SJCRH30 (cell line): ENCODE data around the gene LRRC75B. TPM values are rescaled to one million over a fixed set of nuclear protein-coding genes. Genes with fewer than 3 reads are reported as not detected.
A peak's percentile ranks its signal among the peaks of the same experiment; 100 is the strongest.

Source experiments
- DNase-seq, 2 experiments: peaks; one replicate each; pipeline ENCODE4 v3.0.0-alpha.2; 2015 to 2020
- H3K27ac ChIP-seq: fragments of 250-450 bp; sonication (Bioruptor Pico); 2 replicates; pipeline ENCODE4 v1.5.1; 2020; ENCODE audit warnings: mild to moderate bottlenecking, moderate library complexity
- H3K27me3 ChIP-seq: fragments of 250-450 bp; sonication (Bioruptor Pico); 2 replicates; pipeline ENCODE4 v1.5.1; 2020; ENCODE audit warnings: mild to moderate bottlenecking, moderate library complexity
- H3K36me3 ChIP-seq: fragments of 250-450 bp; sonication (Bioruptor Pico); 2 replicates; pipeline ENCODE4 v1.5.1; 2020; ENCODE audit warnings: mild to moderate bottlenecking, moderate library complexity
- H3K4me1 ChIP-seq: fragments of 250-450 bp; sonication (Bioruptor Pico); 2 replicates; pipeline ENCODE4 v1.5.1; 2020; ENCODE audit warnings: mild to moderate bottlenecking, moderate library complexity
- H3K4me3 ChIP-seq: fragments of 250-450 bp; sonication (Bioruptor Pico); 2 replicates; pipeline ENCODE4 v1.5.1; 2020; ENCODE audit warnings: mild to moderate bottlenecking, moderate library complexity
- H3K9me3 ChIP-seq: fragments of 250-450 bp; sonication (Bioruptor Pico); replicated peaks from 2 replicates; pipeline ENCODE4 v1.5.1; 2020; ENCODE audit warnings: mild to moderate bottlenecking, moderate library complexity
- total RNA-seq: library from RNA; depleted of rRNA; stranded (reverse); fragments of >200 nt; shearing (Covaris generic); gene quantifications from 2 replicates; pipeline ENCODE4 v1.2.3, GENCODE V29; 2014

The LRRC75B gene
- total RNA-seq, 1 experiment from 2014 or later = 0.95 TPM

DNA sequence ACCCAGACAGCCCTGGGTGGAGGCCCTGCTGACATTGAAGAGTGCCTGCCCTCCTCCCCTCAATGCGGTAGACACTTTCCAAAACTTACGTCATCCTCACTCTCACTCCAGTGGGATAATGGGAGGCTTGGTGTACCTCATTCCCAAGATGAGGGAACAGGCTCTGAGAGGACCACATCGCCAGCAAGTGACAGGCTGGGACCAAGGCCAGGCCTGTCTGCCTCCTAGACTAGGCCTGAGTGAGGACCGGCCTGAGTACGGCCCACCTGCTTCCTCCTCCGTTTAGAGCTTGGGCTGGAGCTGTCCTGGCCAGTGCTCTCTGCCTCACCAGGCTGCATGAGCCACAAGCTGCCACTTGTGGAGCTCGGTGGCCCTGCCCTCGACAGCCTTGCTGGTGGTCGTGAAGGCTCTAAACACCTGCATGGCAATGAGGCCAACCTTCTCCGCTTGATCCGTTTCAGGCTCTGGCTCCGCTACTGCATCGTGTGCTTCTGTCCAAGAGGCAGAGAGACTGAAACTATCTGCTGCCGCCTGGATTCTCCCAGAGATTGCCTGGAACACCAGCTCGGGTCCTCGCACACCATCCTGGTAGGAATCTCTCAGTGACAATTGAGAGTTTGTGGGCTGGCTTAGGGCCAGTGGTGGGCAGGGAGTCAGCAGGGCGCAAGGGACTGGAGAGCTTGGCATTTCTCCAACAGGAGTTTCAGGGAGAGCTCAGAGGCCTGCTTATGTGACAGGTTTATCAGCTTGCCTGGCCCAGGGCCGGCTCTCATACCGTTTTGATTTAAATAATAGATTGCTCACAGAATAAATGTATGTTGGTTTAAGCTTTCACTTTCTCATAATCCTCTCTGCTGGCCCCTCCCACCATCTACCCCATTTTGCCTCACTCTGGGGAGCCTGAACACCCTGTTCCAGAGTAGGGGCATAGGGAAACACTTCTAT, 9.4 kb downstream of the LRRC75B start:
- DNase-seq = peak; percentile 84 to 92
- Histone ChIP-seq H3K27me3 (no peaks in the 10 kb centered on the region), H3K4me1 (peaks cover 23% of the 10 kb centered on the region), H3K9me3 (no peaks in the 10 kb centered on the region), H3K27ac (no peak overlapping the region), H3K4me3 (no peak overlapping the region), H3K36me3 (no peaks in the 10 kb centered on the region)

DNA sequence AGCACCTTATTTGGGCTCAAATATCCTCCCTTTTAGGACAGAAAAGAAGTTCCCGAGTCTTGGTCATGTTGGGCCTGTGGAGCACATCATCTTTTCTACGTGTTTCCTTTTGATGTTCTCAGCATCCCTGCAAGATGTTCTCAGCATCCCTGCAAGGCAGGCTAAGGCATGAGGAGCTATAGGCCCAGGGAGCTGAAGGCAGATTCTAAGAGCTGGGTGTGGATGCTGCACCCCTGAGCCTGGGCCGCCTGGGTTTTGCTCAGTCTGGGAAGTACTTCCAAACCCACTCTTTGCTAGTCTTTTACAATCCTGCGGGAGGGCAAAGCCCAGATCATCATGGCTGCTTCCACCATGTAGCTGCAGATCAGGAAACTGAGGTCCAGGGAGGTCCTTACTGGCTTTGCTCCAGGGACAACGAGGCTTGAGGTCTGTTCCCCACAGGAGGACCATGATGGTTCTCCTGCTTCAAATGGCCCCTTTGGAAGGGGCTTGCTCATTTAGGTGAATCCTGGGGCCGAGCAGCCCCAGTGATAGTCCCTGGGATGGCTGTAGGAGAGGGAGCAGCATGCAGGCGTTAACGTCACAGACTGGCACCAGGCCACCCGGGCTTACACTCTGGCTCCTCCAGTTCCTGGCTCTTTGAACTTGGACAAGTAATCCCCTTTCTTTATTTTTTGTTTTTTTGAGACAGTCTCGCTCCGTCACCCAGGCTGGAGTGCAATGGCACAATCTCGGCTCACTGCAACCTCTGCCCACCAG, 10.6 kb downstream of the LRRC75B start:
- Histone ChIP-seq H3K4me1 (peaks cover 15% of the 10 kb centered on the region), H3K9me3 (no peaks in the 10 kb centered on the region), H3K27ac (no peak overlapping the region), H3K4me3 (no peak overlapping the region), H3K27me3 (no peaks in the 10 kb centered on the region), H3K36me3 (peaks cover 6% of the 10 kb centered on the region; the same call in 1 of the 2 replicates)
- DNase-seq = no peak

DNA sequence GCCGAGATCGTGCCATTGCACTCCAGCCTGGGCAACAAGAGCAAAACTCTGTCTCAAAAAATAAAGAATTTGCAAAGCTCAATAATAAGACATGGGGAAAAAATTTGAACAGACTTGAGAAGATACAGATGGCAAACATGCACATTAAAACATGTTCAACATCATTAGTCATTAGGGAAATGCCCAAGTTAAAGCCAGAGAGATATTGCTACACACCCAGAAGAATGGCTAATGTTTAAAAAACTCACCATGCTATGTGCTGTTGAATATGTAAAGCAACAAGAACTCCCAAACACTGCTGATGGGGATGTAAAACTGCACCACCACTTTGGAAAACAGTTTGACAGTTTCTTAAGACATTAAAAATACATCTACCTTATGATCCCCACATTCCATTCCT, 12.6 kb downstream of the LRRC75B start:
- H3K4me1 ChIP-seq = peaks cover 15% of the 10 kb centered on the region
- no peaks in the 10 kb centered on the region for H3K9me3 ChIP-seq
- H3K27me3 ChIP-seq = no peaks in the 10 kb centered on the region
- H3K4me3 ChIP-seq = no peak overlapping the region
- no peak overlapping the region for H3K27ac ChIP-seq
- no peak for DNase-seq
- peaks cover 13% of the 10 kb centered on the region; the same call in 1 of the 2 replicates for H3K36me3 ChIP-seq

DNA sequence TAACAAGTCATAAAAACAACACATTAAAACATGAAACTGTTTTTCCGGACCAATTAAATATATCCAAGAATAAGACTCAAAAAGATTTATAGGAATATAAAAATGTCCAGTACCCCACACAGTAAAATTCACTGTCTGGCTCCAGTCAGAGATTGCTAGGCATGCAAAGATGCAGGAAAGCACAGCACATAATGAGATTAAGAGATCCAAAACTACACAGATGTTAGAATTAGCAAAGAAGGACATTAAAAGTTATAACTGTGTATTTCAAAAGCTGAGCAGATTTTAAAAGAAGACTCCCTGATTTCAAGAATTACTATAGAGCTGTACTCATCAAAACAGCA, 13.6 kb downstream of the LRRC75B start:
- Histone ChIP-seq H3K4me3 (no peak overlapping the region), H3K27ac (no peak overlapping the region), H3K4me1 (peaks cover 14% of the 10 kb centered on the region), H3K36me3 (peaks cover 20% of the 10 kb centered on the region; the same call in 1 of the 2 replicates), H3K27me3 (no peaks in the 10 kb centered on the region), H3K9me3 (no peaks in the 10 kb centered on the region)
- no peak for DNase-seq

DNA sequence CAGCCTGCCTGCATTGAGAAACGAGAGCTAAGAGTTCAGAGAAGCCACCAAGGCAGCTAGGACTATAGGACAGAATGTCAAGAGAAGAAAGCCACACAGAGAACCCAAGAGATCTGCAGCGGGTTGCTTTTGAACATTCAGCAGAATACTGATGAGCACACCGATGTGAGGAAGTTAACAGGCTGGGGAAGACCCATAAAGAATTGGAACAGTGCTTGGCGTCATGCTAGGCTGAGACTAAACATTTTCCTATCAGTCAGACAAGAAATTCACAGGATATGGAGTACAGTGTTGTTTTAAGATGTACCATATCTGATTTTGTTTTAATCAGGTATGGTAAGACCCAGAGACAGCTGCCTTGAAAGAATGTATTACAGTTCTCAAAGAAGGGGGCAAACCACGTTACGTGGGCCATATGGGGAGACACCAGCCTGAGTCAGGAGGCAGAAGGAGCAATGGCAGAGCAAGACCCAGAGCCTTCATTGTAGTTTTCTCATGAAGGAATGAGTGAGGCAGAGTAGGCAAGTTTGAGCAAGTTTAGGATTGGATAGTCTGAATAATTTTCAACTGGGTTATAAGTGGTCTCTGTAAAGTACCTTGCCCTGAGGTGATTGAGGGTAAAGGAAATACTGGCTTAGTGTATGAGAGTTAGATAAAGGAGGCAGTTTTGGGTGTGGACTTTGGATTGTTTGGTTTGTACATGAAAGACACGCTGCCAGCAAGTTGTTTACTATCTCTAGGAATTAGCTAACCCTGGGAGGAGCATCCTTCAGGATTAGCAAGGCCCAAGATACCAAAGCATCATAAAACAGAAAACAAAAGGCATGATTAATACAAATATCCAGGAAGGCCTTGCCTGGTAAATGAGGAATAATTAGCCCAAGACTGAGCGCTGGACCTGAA, 14.3 kb downstream of the LRRC75B start:
- H3K27ac ChIP-seq = no peak overlapping the region
- H3K9me3 ChIP-seq = no peaks in the 10 kb centered on the region
- H3K27me3 ChIP-seq = no peaks in the 10 kb centered on the region
- H3K36me3 ChIP-seq = peaks cover 26% of the 10 kb centered on the region
- H3K4me1 ChIP-seq = peaks cover 8% of the 10 kb centered on the region
- no peak overlapping the region for H3K4me3 ChIP-seq
- DNase-seq = no peak

DNA sequence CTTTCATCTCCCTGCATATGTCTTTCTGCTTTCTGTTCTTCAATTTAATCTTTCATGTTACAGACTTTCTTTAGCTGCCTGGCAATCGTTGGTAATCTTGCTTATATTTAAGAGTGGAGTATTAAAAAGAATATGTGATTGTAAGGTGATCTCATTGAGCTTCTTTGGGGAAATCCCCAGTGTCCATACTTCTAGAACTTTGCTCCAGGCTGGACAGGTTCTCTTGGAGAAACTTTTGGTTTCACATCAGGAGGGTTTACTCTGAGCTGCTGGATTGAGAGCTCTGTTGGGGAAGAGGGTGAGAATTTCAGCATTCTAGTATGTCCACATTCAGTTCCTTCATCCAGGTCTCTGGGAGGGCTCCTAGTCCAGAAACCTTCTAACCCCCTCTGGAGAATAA, 16.1 kb downstream of the LRRC75B start:
- no peaks in the 10 kb centered on the region for H3K27me3 ChIP-seq
- no peak overlapping the region for H3K4me3 ChIP-seq
- H3K4me1 ChIP-seq = no peaks in the 10 kb centered on the region
- no peak overlapping the region for H3K27ac ChIP-seq
- no peaks in the 10 kb centered on the region for H3K9me3 ChIP-seq
- no peak for DNase-seq
- H3K36me3 ChIP-seq = peaks cover 43% of the 10 kb centered on the region

DNA sequence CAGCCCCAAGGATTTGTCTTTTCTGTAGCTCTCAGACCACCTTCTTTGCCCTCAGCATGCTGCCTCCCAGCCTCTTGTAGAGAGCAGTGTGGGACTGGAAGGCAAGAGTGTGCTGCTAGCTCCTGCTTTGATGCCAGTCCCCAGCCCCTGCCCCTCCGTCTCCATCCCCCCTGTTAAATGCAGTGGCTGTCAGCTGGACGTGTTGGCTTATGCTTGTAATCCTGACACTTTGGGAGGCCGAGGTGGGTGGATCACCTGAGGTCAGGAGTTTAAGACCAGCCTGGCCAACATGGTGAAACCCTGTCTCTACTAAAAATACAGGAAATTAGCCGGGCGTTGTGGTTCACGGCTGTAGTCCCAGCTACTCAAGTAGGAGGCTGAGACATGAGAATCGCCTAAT, 21.6 kb downstream of the LRRC75B start:
- H3K36me3 ChIP-seq = peaks cover 71% of the 10 kb centered on the region
- no peak overlapping the region for H3K27ac ChIP-seq
- no peaks in the 10 kb centered on the region for H3K4me1 ChIP-seq
- H3K9me3 ChIP-seq = no peaks in the 10 kb centered on the region
- DNase-seq = no peak
- H3K4me3 ChIP-seq = no peak overlapping the region
- H3K27me3 ChIP-seq = no peaks in the 10 kb centered on the region

DNA sequence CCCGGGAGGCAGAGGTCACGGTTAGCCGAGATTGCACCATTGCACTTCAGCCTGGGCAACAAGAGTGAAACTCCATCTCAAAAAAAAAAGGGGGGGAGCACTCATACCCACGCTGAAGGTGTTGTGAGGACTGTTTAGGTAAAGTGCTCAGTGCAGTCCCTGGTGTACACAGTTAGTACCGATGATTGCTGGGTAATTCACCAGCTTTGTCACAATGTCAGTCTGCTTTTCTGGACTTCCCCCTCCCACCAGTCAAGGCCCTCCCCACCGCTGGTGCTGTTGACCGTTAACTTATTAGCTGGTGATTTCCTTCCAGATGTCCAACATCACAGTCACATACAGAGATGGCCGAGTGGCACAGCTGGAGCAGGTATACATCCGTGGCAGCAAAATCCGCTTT, 25.2 kb downstream of the LRRC75B start:
- no peak overlapping the region for H3K4me3 ChIP-seq
- no peak overlapping the region for H3K27ac ChIP-seq
- no peaks in the 10 kb centered on the region for H3K4me1 ChIP-seq
- no peaks in the 10 kb centered on the region for H3K27me3 ChIP-seq
- peaks cover 66% of the 10 kb centered on the region for H3K36me3 ChIP-seq
- H3K9me3 ChIP-seq = no peaks in the 10 kb centered on the region
- DNase-seq = no peak

DNA sequence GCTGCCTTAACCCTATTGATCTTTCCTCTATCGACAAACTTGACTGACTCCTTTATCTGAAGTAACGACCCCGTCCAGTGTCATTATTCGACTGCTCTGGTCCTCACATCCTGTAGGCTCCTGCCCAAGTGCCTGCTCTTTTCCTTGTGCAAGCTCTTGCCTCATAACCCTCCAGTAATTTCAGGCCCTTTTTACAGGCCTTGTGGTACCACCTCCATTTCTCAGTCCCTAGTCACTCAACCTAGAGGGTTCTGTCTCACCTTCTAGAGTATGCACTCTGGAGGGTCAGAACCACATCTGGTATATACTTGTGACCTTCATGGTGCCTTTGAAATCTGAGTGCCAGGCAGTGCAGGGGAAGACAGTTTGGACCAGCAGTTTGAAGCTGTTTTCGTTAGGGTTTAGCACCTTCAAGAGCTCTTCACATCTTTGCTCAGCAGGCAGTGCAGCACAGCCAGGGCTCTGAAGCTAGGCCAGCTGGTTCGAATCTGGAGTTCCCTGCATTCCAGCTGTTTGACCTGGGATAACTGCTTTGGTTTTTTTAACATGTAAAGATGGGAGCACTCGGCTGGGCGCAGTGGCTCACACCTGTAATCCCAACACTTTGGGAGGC, 25.9 kb downstream of the LRRC75B start:
- Histone ChIP-seq H3K4me3 (no peak overlapping the region), H3K27ac (no peak overlapping the region), H3K27me3 (no peaks in the 10 kb centered on the region), H3K4me1 (no peaks in the 10 kb centered on the region), H3K9me3 (no peaks in the 10 kb centered on the region), H3K36me3 (peaks cover 67% of the 10 kb centered on the region)
- no peak for DNase-seq

DNA sequence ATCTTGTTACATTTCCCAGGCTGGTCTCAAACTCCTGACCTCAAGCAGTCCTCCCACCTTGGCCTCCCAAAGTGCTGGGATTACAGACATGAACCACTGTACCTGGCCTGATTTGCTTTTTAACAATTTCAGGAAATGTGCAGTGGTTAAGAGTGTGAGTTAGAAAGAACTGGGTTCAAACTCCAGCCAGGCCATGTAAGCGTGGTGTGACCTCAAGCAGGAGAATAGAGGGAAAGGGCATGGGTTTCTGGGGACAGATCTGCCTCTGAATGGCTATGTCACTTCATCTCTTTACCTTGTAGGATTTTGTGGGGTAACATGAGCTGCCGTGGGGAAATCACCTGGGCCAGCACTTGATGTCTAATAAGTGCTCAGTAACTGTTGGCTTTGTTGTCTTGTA, 27.8 kb downstream of the LRRC75B start:
- no peak for DNase-seq
- Histone ChIP-seq H3K27me3 (no peaks in the 10 kb centered on the region), H3K4me1 (no peaks in the 10 kb centered on the region), H3K36me3 (peaks cover 61% of the 10 kb centered on the region), H3K27ac (no peak overlapping the region), H3K9me3 (no peaks in the 10 kb centered on the region), H3K4me3 (no peak overlapping the region)

DNA sequence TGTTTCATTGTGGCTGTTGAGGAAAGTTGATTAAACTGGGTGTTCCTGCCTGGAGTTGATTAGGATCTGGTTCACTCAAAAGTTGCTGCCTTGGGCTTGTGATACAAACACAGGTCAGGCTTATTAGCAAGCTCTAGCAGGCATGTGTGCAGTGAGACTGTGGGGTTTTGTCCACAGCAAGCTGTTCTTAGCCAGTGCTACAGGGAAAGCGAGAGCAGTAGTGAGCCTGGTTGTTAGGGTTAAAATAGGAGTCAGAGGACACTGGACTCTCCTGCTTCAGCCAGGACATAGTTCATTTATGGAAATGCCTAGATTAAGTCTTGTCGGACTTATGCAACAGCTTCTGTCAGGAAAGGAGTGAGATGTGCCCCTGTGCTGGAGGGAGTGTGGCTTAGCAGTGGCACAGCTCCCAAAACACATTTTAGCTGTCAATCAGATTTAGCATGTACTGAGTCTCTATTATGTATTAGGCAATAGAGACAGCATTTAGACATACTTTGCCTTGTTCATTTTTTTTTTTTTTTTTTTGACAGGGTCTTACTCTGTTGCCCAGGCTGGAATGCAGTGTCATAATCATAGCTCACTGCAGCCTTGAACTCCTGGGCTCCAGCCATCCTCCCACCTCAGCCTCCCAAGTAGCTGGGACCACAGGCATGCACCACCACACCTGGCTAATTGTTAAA, 28.4 kb downstream of the LRRC75B start:
- no peaks in the 10 kb centered on the region for H3K27me3 ChIP-seq
- peaks cover 58% of the 10 kb centered on the region for H3K36me3 ChIP-seq
- DNase-seq = no peak
- H3K4me1 ChIP-seq = no peaks in the 10 kb centered on the region
- H3K27ac ChIP-seq = no peak overlapping the region
- no peak overlapping the region for H3K4me3 ChIP-seq
- no peaks in the 10 kb centered on the region for H3K9me3 ChIP-seq

DNA sequence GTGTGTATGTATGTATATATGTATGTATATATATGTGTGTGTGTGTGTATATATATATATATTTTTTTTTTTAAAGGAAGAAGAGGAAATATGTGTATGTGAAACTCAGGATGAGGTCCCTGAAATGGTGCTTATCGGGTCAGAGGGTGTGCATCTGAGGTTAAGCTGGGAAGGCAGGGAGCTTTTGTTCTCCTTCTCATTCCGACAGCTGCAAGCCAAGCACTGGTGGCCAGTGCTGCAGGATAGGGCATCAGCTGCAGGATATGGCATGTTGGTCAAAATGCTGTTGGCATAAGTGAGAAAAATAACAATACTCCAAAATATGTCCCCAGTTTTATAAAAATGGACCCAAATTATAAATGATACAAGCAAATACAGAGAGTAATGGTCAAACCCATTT, 29.6 kb downstream of the LRRC75B start:
- DNase-seq = no peak
- Histone ChIP-seq H3K27ac (no peak overlapping the region), H3K36me3 (peaks cover 56% of the 10 kb centered on the region), H3K4me3 (no peak overlapping the region), H3K27me3 (no peaks in the 10 kb centered on the region), H3K4me1 (no peaks in the 10 kb centered on the region), H3K9me3 (no peaks in the 10 kb centered on the region)

DNA sequence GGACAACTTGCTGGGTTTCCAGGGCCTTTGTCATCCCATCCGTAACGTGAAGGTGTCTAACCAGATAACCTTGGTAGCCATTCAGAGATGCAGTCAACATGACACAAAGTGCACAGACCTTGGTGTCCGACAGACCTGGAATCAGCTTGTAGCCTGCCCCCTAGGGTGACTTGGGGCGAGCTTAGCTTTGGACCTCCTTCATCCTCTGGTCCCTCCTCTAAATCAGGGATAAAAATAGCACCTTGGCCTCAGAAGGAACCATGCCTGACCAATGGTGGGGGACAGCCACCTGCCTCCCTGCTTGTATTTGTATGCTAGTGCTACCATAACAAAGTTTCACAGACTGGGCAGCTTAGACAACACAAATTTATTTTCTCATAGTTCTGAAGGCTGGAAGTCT, 33.4 kb downstream of the LRRC75B start:
- Histone ChIP-seq H3K4me1 (peaks cover 8% of the 10 kb centered on the region), H3K9me3 (no peaks in the 10 kb centered on the region), H3K4me3 (no peak overlapping the region), H3K36me3 (peaks cover 53% of the 10 kb centered on the region), H3K27ac (no peak overlapping the region), H3K27me3 (no peaks in the 10 kb centered on the region)
- DNase-seq = no peak
